Endothelial cell of hepatic sinusoid (primary cell): Measurements from ENCODE around the gene KLHDC4.

Experiments used
- in situ Hi-C: cut with HindIII; loops from 2 replicates; pipeline ENCODE4 v1.10.0; 2017; ENCODE audit warnings: low sequenced_read_pairs

The KLHDC4 gene

DNA sequence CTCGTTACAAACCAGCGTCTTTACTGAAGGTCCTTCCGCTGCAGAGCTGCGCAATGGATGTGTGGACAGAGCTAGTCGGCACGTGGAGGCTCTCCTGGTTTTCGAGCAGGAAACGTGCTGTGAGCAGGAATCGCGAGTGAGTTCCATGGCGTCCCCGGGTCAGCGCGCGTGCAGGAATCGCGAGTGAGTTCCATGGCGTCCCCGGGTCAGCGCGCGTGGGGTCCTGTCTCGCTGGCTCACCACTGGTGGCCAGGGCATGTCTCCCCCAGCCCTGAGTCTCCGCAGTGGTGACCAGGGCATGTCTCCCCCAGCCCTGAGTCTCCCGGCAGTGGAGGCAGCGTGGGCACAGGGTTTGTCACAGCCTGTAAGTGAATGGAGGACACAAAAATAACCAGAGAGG, 62.7 kb downstream of the KLHDC4 start:
- in situ Hi-C loops = loop anchor here (5.0 kb wide), 1 partner anchor 81 kb away; no protein-coding TSS in a partner anchor

DNA sequence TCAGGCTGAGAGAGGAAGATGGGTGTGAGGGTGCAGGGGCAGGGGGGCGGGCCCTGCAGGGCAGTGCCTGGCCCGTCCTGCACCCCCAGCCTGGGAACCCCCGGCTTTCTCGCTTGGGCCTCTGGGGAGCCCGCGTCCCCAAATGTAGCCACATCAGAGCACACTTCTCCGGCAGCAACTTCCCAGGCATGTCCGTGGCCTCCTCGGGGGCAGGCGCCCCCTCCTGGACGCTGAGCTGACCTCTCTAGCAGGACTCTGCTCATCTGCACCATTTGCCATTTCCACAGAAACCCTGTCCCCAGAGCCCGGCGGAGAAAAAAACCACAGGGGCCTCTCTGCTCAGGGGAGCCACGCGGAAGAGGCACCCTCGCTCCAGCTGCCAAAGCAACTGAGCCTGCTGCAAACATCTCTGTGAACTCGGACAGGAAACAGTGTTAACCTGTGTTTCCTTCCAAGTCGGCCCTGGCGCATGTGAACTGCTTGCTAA, 63.4 kb downstream of the KLHDC4 start:
- in situ Hi-C loops = loop anchor here (5.0 kb wide), 1 partner anchor 80 kb away; no protein-coding TSS in a partner anchor

DNA sequence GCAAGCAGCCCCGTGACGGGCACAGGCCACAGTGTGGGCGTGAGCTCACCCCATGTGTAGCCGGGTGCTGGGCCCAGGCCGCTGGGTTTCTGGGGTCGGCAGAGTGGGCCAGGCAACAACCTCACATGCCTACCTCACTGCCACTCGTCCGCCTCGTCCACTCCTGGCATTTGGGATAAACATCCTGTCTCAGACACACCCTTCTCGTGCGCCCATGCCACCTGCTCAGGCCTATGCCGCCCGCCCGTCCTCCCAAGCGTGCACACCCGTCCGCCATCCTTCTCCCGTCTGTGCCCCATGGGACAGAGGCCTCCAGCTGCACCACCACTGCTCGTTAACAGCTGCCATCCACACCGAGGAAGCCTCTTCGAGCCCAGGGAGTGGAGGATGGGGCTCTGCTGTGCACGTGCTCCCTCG, 64.3 kb downstream of the KLHDC4 start:
- in situ Hi-C loops = loop anchor here (5.0 kb wide), 1 partner anchor 79 kb away; no protein-coding TSS in a partner anchor

DNA sequence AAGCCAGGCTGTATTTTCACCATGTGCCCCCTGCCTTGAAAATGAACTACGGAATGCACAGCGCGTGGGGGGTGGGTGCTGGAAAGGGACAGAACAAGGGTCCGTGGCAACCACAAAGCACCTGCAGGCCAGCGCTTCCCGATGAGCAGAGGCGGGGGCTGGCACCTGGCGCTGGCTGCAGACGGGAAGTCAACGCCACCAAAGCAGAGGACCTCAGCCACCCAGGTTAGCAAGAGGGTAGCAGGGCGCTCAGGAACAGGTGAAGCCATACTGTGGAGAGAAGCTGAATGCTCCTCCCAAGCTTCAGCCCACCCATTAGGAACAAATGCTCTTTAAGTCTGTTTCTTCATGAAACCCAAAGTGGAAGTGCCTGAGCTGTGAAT, 64.7 kb downstream of the KLHDC4 start:
- in situ Hi-C loops = loop anchor here (5.0 kb wide), 1 partner anchor 79 kb away; no protein-coding TSS in a partner anchor

DNA sequence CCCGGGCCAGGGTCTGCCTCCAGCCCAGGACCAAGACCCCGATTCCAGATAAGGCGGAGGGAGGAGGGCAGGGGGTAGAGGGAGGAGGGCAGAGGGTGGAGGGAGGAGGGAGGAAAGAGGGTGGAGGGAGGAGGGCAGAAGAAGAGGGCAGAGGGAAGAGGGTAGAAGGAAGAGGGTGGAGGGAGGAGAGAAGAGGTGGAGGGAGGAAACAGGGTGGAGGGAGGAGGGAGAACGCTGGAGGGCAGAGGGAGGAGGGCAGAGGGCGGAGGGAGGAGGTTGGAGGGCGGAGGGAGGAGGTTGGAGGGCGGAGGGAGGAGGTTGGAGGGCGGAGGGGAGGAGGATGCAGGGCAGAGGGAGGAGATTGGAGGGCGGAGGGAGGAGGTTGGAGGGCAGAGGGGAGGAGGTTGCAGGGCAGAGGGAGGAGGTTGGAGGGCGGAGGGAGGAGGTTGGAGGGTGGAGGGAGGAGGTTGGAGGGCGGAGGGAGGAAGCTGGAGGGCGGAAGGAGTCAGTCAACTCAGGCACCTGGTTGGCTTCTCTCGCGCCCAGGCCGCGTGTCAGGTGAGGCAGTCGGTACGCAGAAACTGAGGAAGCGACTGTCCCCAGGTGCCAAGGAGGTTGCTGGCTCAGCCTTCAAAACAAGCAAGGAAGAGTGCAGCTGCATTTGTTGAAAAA, 65.2 kb downstream of the KLHDC4 start:
- in situ Hi-C loops = loop anchor here (5.0 kb wide), 1 partner anchor 78 kb away; no protein-coding TSS in a partner anchor

DNA sequence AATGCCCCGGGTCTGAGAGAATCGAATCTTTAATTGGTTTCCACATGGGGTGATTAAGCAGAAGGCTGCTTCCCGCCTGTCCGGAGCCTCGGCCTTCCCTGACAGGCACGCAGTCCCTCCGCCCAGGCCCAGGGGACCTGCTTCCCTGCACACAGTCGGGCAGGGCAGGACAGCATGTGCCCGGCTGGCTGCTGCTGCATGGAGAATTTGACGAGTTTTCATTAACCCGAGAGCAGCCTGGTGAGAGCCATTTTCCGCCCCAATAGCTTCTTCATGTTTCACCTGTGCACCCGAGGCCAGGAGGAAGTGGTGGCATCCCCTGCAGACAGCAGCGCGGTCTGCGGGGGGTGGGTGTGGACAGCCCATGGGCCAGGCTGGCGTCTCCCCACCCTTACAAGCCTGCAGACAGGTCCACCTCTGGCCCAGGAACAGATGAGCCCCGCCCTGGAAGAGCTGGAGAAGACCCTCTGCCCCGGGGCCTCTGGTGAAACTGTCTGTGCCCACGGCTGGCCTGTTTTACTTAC, 67.0 kb downstream of the KLHDC4 start:
- in situ Hi-C loops = no loop called here

DNA sequence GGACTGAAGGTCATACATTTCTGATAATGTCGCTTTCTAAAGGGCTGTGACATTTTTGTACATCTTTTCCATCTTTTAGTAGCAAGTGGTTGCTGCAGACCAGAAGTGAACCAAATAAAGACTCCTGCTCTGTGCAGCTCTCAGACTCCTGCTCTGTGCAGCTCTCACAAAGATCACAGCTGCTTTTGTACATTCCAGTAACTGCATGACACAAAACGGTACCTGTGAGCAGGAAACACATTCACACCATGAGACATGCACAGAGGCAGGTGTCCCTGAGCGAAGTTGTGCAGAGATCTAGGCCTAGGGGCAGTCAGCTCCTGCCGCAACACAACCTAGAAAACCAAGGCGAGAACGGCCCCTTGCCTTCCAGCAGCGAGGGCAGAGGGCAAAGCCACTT, 67.5 kb downstream of the KLHDC4 start:
- in situ Hi-C loops = no loop called here

DNA sequence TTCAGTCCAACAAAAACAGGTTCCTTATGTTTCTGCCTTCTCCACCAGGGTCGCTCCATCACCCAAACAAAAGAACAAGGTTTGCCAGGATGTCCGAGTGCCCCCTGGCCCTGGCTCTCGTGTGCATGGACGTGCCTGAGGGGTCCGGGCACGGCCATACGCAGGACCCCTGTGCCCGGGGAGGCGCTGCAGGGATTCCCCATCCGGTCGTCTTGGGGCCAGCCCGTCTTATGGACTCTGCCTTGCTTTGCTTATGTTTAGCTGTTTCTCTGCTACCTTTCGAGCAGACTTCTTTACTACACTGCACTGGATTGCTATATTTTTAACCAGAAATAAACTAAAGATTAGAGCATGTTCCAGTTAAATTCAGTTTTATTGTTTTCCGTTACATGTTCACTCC, 68.0 kb downstream of the KLHDC4 start:
- in situ Hi-C loops = no loop called here

DNA sequence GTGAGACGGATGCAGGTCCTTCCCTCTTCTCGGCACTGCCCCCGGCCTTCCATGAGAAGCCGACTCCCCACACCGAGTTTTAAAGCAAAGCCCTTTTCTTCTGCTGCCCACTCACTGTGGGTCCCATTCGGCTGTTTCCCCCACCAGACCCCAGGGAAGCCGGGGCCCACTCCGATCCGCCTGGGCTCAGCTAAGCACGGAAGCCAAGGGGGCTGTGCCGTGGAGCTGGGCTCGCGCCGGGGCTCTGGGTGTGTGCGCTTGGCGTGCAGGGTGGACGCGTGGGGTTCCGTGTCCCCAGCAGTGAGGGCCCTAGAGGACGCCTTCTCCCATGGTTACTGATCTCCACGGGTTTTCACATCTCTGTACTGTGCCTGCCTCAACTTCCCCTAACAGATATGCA, 68.5 kb downstream of the KLHDC4 start:
- in situ Hi-C loops = no loop called here

DNA sequence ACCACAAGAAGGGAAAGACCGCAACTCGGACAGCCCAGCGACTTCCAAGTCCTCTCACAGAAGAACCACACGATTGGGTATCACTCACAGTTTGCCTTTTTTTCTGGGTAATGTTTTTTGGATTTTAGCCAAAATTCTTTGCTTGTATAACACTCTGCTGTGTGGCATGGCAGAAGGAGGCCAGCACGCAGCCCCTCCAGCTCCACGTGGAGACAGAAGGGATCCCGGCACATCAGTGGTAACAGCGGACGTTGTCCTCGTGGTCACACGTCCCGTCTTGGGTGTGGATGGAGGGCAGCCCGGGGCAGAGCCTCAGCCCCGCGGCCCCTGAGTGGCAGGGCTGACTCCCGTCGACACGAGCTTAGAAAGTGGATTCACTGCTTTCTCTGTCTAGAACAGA, 69.1 kb downstream of the KLHDC4 start:
- in situ Hi-C loops = no loop called here

DNA sequence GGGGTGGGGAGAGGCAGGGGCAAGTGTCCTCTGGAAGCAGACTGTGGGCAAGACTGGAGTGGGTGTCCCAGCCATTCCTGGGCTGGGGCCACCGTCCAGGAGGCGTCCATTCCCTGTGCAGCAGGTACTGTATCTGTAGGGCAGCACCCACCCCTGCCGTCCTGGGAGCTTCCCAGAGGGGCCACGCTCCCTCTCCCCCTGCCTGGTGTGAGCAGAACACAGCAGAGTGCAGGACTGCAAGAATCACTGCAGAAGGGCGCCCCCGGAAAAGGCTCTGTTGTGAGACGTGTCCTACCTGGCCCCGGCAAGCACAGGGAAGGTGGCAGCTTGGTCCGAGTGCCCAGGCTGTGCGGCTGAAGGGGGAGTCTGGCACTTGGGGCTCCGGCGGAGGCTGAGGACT, 70.3 kb downstream of the KLHDC4 start:
- in situ Hi-C loops = no loop called here

DNA sequence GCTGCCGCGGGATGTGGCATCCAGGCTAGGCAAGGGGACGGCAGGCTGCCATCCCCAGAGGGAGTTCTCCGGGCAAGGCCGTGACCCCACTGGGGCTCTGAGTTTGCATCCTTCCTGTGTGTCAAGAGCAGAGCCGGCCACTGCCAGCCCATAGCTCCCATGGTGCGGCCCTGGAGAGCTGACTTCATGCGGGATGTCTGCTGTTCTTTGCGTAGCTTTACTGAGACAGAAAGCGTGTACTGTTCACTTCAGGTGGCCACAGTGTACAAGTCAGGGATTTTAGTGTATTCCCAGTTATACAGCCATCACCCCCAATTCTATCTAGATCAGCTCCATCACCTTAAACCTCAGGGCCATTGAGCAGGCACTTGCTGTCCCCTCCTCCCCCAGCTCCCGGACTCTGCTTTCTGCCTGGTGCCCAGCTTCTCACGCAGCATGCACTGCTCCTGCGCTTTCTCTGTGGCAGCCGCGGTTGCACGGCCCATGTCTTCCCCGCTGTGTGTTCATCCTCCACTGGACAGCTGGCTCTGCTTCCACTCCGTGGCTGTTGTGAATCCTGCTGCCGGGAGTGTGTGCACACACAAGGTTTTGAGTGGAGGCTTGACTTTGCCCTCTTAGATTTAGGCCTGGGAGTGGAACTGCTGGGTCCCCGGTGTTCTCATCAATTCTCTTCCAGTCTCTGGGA, 71.2 kb downstream of the KLHDC4 start:
- in situ Hi-C loops = no loop called here

DNA sequence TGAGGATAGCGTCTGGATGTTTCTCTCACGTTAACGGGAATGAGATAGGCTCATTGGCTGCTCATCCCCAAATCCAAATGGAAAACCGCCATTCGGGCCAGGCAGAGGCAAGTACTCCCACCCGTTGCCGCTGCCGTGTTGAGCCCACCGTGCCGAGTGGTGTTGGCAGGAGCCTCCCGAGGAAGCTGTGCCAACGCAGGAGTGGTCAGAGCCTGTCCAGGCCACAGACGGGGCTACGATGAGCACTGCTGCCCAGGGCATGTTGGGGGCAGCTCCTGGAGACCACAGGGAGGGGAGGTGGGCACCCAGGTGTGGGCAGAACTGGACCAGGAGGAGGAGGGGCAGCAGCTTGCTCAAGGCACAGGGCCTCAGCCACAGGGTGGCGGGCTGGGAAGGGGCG, 72.0 kb downstream of the KLHDC4 start:
- in situ Hi-C loops = no loop called here

DNA sequence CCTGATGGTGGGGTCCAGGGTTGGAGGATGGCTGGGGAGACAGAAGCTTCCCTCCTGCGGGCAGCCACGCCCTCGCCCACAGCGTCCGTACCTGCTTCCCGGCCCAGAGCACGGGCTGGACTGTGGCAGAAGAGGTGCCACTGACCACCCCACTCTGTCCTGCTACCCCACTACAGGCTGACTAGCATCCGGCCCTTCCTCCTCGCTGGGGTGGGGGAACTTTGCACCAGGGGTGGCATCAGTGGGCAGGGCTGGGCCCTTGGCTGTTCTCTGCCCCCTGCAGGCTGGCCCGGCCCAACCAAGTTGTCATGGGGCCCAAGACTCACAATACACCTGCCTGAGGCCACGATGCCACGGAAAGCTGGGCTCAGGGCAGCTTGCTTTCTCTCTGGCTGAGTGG, 73.0 kb downstream of the KLHDC4 start:
- in situ Hi-C loops = no loop called here

DNA sequence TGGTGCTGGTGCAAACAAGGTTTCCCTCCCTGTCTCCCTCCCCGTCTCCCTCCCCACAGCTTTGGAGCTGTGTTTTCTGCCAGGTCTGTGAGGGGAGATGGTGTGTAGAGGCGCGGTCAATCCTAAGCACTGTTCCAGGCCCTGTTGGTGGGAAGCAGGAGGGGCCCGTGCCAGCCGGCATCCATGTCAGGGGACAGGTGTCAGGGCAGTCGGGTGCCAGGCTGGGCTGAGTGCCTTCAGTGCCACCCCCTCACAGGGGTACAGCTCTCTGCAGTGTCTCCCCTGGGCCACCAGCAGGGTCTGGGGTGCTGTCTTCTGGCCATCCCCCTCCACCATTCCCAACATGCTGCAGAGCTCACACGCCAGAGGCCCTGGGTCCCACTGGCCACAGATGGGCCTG, 73.6 kb downstream of the KLHDC4 start:
- in situ Hi-C loops = no loop called here

DNA sequence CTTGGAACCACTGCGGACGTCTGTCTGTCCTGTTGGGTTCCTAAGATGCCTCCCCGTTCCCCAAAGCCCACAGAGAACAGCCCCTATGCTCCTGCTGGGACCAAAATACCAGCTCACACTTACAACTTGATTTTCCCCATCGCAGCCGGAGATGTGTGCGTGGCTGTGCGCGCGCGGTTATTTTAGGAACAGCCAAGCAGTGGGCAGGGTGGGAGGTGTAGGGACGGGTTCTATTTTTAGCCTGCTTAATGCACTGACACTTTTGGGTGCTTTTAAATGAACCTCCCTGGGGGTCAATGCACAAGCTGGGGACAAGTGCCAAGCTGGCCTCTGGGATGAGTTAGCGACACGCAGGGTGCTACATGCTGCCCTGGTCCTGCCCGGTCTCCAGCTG, 74.1 kb downstream of the KLHDC4 start:
- in situ Hi-C loops = no loop called here

DNA sequence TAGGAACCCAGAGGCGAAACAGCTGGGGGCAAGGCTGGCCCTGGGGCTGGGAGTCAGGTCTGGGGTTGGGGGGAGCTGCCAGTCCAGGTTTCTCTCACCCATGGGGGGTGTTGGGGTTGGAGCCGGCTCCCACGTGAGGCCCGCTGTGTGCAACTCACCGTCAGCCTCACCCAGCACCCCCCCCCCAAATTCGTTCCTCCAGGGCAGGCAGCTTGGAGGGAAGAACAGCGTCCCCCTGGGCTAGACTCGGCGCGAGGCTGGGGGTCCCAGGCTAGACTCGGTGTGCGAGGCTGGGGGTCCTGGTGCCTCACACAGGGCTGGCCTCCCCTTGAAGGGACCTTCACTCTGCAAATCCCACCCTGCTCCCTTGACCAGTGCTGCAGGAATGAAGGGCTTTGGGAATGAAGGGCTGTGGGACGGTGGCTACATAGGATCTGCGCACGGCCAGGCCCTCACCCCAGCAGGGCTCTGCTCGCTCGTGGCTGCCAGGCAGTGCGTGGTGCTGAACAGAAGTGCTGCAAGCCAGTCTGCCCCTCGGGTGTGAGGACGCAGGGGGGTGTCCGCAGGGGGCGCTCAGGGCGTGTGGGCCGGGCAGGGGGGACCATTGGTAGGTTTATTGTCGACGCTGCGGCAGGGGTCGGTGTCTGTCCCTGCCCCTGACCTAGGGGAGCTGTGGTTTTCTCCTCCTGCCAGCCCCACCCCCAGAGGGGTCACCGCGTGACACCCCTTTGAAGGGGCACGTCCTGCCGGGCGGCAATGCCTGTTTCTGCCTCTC, 74.7 kb downstream of the KLHDC4 start:
- in situ Hi-C loops = no loop called here

DNA sequence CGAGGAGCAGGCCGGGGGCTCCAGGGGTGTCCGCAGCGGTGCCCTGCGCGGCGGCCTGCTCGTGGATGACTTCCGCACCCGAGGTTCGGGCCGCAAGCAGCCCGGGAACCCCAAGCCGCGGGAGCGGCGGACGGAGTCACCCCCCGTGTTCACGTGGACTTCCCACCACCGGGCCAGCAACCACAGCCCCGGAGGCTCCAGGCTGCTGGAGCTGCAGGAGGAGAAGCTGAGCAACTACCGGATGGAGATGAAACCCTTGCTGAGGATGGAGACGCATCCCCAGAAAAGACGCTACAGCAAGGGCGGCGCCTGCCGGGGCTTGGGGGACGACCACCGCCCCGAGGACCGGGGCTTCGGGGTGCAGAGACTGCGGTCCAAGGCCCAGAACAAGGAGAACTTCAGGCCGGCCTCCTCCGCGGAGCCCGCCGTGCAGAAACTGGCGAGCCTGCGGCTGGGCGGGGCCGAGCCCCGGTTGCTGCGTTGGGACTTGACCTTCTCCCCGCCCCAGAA, 75.8 kb downstream of the KLHDC4 start:
- in situ Hi-C loops = no loop called here

DNA sequence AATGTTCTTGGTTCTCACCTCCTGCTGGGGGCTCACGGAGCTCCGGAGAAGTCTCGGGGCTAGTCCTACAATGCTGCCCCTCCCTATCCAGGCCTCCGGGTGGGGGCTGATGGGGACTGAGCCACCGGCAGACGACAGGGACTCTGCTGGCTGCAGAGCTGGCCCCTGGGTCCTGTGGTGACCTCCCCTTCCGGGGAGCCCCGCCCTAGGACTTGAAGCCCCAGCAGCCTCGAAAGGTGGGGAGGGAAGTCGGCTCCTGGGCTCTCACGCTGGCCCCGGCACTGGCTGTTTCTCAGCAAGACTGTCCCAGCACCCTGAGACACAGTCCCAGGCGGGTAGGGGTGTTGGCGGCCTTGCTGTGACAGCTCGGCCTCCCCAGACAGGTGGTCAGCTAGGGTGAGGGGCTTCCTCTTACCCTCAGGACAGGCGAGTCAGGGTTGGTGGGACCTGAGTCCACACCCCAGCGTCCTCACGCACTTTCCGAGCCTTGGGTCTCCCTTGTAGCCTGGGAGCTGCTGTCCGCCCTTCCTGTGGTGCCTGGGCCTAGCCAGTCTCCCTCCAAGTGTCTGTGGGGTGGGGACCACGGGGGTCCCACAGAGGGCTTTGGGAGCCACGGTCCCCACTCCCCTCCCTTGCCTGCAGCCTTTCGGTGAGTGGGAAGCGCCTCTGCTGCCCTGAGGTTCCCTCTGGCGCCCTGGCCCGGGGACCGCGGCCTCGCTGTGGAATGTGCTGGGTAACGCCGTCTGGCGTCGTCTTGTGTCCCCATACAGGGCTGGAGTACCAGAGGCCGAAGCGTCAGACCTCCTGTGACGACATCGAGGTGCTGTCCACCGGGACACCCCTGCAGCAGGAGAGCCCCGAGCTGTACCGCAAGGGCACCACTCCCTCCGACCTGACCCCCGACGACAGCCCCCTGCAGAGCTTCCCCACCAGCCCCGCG, 76.6 kb downstream of the KLHDC4 start:
- in situ Hi-C loops = no loop called here

DNA sequence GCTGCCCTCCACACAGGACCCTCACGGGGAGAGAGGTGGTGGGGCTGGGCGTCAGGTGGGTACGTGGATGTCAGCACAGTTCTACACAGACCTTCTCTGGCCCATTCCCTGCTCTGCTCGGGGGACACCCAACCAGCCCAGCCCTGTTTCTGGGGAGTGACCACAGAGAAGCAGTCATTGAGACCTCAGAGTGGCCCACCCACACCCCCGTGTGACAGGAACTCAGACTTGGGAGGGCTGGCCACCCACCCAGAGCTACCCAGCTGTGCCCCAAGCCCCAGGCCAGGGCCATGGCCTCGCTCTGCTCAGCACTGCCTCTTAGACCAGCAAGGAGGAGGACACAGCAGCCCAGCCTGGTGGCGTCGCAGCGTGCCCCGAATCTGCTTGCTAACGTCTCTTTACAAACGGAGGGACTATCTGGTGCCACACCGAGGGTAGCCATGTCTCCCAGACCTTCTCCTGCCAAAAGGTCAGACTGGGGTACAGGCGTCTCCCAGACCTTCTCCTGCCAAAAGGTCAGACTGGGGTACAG, 77.7 kb downstream of the KLHDC4 start:
- in situ Hi-C loops = no loop called here
